ENCODE measurements around the gene RAB35.
A peak's percentile ranks its signal among the peaks of the same experiment; 100 is the strongest.

The RAB35 gene

GRCh38 chr12:120118321-120119061 is 1.9 kb upstream of the RAB35 start:
- H3K4me3 ChIP-seq (replicated peaks in 1 of 2; ENCODE audit: low read depth in 2 of 2, low read length in 2 of 2) = peak overlapping the region in 1 of 2 donors; percentile 96
- DNase-seq (ENCODE audit: low read depth in 2 of 2) = peak; percentile 39 to 65
- no peak for TF ChIP-seq CTCF (IDR thresholded peaks at IDR 0.05; ENCODE audit: low read depth, low read length)

- no peak for DNase-seq (ENCODE audit: low read depth in 2 of 2)
- TF ChIP-seq CTCF (IDR thresholded peaks at IDR 0.05; ENCODE audit: low read depth, low read length) = no peak
- peak overlapping the region; percentile 88 to 96 for H3K4me3 ChIP-seq (replicated peaks in 1 of 2; ENCODE audit: low read depth in 2 of 2, low read length in 2 of 2)
Observed at GRCh38 chr12:120117961-120118320, 1.4 kb upstream of the RAB35 start.

- peak; percentile 93 to 96 for DNase-seq (ENCODE audit: low read depth in 2 of 2)
- TF ChIP-seq CTCF (IDR thresholded peaks at IDR 0.05; ENCODE audit: low read depth, low read length) = no peak
- peak overlapping the region; percentile 88 to 96 for H3K4me3 ChIP-seq (replicated peaks in 1 of 2; ENCODE audit: low read depth in 2 of 2, low read length in 2 of 2)
Observed at GRCh38 chr12:120116792-120117651, 469 bp upstream of the RAB35 start.

GRCh38 chr12:120115692-120116440 is 687 bp downstream of the RAB35 start:
- DNase-seq (ENCODE audit: low read depth in 2 of 2) = peak; percentile 45 to 55
- TF ChIP-seq CTCF (IDR thresholded peaks at IDR 0.05; ENCODE audit: low read depth, low read length) = no peak
- H3K4me3 ChIP-seq (replicated peaks in 1 of 2; ENCODE audit: low read depth in 2 of 2, low read length in 2 of 2) = peak overlapping the region; percentile 82 to 96

- TF ChIP-seq CTCF (IDR thresholded peaks at IDR 0.05; ENCODE audit: low read depth, low read length) = no peak
- no peak for DNase-seq (ENCODE audit: low read depth in 2 of 2)
- H3K4me3 ChIP-seq (replicated peaks in 1 of 2; ENCODE audit: low read depth in 2 of 2, low read length in 2 of 2) = peak overlapping the region; percentile 82 to 96
Observed at GRCh38 chr12:120115066-120115465, 1.5 kb downstream of the RAB35 start.

- H3K4me3 ChIP-seq (replicated peaks in 1 of 2; ENCODE audit: low read depth in 2 of 2, low read length in 2 of 2) = no peak overlapping the region
- no peak for TF ChIP-seq CTCF (IDR thresholded peaks at IDR 0.05; ENCODE audit: low read depth, low read length)
- no peak for DNase-seq (ENCODE audit: low read depth in 2 of 2)
Observed at GRCh38 chr12:120110550-120111501, 5.7 kb downstream of the RAB35 start.

Data from cardiac fibroblast (primary cell).